Suppressor macrophage treated with lipopolysaccharide for 1 hour (primary cell): ENCODE data around the gene HOXB5.

Experiments used
- DNase-seq, 3 donors: peaks; one replicate each; pipeline ENCODE4 v3.0.0-alpha.2; 2020 to 2022

HOXB5 gene

GRCh38 chr17:48601207-48601538 lies 7.6 kb upstream of the HOXB5 start:
- DNase-seq: no peak

- no peak for DNase-seq
These were observed 6.9 kb upstream of the HOXB5 start for GRCh38 chr17:48600244-48601098.

- DNase-seq: no peak
These were observed 5.8 kb upstream of the HOXB5 start for GRCh38 chr17:48599354-48599753.

- no peak for DNase-seq
These were observed 5.2 kb upstream of the HOXB5 start for GRCh38 chr17:48598736-48599135.

GRCh38 chr17:48597778-48598631 lies 4.4 kb upstream of the HOXB5 start:
- peak; percentile 59 to 84 (median 69) for DNase-seq

- no peak for DNase-seq
These were observed 3.9 kb upstream of the HOXB5 start for GRCh38 chr17:48597528-48597777.

GRCh38 chr17:48596735-48597527 lies 3.4 kb upstream of the HOXB5 start:
- DNase-seq: peak; percentile 55 to 63 (median 62)

- no peak for DNase-seq
These were observed 2.6 kb upstream of the HOXB5 start for GRCh38 chr17:48596000-48596734.

- no peak for DNase-seq
These were observed 1.9 kb upstream of the HOXB5 start for GRCh38 chr17:48595278-48595999.

- DNase-seq: no peak
These were observed 1.1 kb upstream of the HOXB5 start for GRCh38 chr17:48594538-48595277.

GRCh38 chr17:48593840-48594537 lies 410 bp upstream of the HOXB5 start:
- peak; percentile 78 to 90 (median 82) for DNase-seq

GRCh38 chr17:48592577-48592976 lies 1.0 kb downstream of the HOXB5 start:
- no peak for DNase-seq

- no peak for DNase-seq
These were observed 1.5 kb downstream of the HOXB5 start for GRCh38 chr17:48592057-48592514.

- no peak for DNase-seq
These were observed 2.1 kb downstream of the HOXB5 start for GRCh38 chr17:48591255-48592056.

- DNase-seq: no peak
These were observed 2.9 kb downstream of the HOXB5 start for GRCh38 chr17:48590607-48591161.

- no peak for DNase-seq
These were observed 3.6 kb downstream of the HOXB5 start, which contains the start of gene HOXB3 for GRCh38 chr17:48589831-48590606. HOXB3 (minus strand) TSS chr17:48590241; CDS start chr17:48552474, 37,767 bp downstream.

GRCh38 chr17:48589060-48589830 lies 4.3 kb downstream of the HOXB5 start:
- no peak for DNase-seq

GRCh38 chr17:48588528-48588927 lies 5.1 kb downstream of the HOXB5 start:
- DNase-seq: no peak
